ENCODE measurements around the gene SH3PXD2A. TPM values are rescaled to one million over a fixed set of nuclear protein-coding genes. Genes with fewer than 3 reads are reported as not detected.

Gene SH3PXD2A
- total and polyA plus RNA-seq, 12 donors = 5.7 to 34.5 (median 19.2) TPM

GRCh38 chr10:103603382-103603781 lies 252.0 kb downstream of the SH3PXD2A start:
- Histone ChIP-seq H3K9me3 (replicated peaks in 1 of 3) (no peaks in the 10 kb centered on the region), H3K27me3 (no peaks in the 10 kb centered on the region), H3K4me1 (replicated peaks in 1 of 2) (no peaks in the 10 kb centered on the region), H3K27ac (no peak overlapping the region), H3K4me3 (no peak overlapping the region), H3K36me3 (replicated peaks in 1 of 2) (peaks cover 0 to 29% of the 10 kb centered on the region in 2 donors)
- intact Hi-C loops (cut with DNase I) = no loop called here
- no peak for TF ChIP-seq POLR2A (IDR thresholded peaks at IDR 0.05)
- no peak for TF ChIP-seq CTCF (IDR thresholded peaks at IDR 0.05)
- DNase-seq = no peak
- 94 to 100% (median 98%) methylated on average over 7 to 23 of the region's 23 CpGs for WGBS, 4 donors

- intact Hi-C loops (cut with DNase I) = no loop called here
- TF ChIP-seq CTCF (IDR thresholded peaks at IDR 0.05) (no peak), POLR2A (IDR thresholded peaks at IDR 0.05) (no peak)
- no peaks in the 10 kb centered on the region for H3K27me3 ChIP-seq
- H3K36me3 ChIP-seq (replicated peaks in 1 of 2) = peaks cover 0 to 29% of the 10 kb centered on the region in 2 donors
- H3K4me3 ChIP-seq = no peak overlapping the region
- H3K27ac ChIP-seq = no peak overlapping the region
- H3K4me1 ChIP-seq (replicated peaks in 1 of 2) = no peaks in the 10 kb centered on the region
- WGBS, 4 donors = 91 to 94% (median 92%) methylated on average over 12 to 16 of the region's 16 CpGs
- H3K9me3 ChIP-seq (replicated peaks in 1 of 3) = no peaks in the 10 kb centered on the region
- no peak for DNase-seq
Measured at GRCh38 chr10:103602852-103603155, 252.6 kb downstream of the SH3PXD2A start.

- no peaks in the 10 kb centered on the region for H3K4me1 ChIP-seq (replicated peaks in 1 of 2)
- 70 to 79% (median 75%) methylated on average over 33 to 47 of the region's 47 CpGs for WGBS, 4 donors
Measured at GRCh38 chr10:103602028-103602851, 253.1 kb downstream of the SH3PXD2A start.

More at GRCh38 chr10:103602028-103602851, 253.1 kb downstream of the SH3PXD2A start:
- TF ChIP-seq CTCF (IDR thresholded peaks at IDR 0.05) (peak in 2 of 6 experiments; percentile 18 to 32), POLR2A (IDR thresholded peaks at IDR 0.05) (no peak)
- peak; percentile 58 to 84 (median 77) for DNase-seq
- no peaks in the 10 kb centered on the region for H3K9me3 ChIP-seq (replicated peaks in 1 of 3)
- intact Hi-C loops (cut with DNase I) = no loop called here
- no peaks in the 10 kb centered on the region for H3K27me3 ChIP-seq
- H3K27ac ChIP-seq = no peak overlapping the region
- H3K4me3 ChIP-seq = no peak overlapping the region
- H3K36me3 ChIP-seq (replicated peaks in 1 of 2) = peaks cover 0 to 29% of the 10 kb centered on the region in 2 donors

Measured in adrenal gland (tissue), 12 donors.